G401 (cell line): ENCODE results near the gene SPINK1. TPM values are rescaled to one million over a fixed set of nuclear protein-coding genes. Genes with fewer than 3 reads are reported as not detected.
A peak's percentile ranks its signal among the peaks of the same experiment; 100 is the strongest.
"Not testable (repeated sequence)": the region's sequence is repeated elsewhere in the genome, so short reads cannot be mapped to it uniquely, and the experiment has no call there.

ENCODE experiments used
- DNase-seq: peaks from one replicate; pipeline ENCODE4 v3.0.0-alpha.2; 2015; ENCODE audit warnings: low spot score
- in situ Hi-C: cut with HindIII; loops from 2 replicates; pipeline ENCODE4 v1.10.0; 2016; ENCODE audit warnings: low sequenced_read_pairs, mixed read lengths
- total RNA-seq: library from RNA; depleted of rRNA; stranded (reverse); fragments of >200 nt; shearing (Covaris generic); gene quantifications from 2 replicates; pipeline ENCODE4 v1.2.3, GENCODE V29; 2014; rRNA removed

Gene SPINK1, protein sequence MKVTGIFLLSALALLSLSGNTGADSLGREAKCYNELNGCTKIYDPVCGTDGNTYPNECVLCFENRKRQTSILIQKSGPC
- total RNA-seq, result not detected in 2 replicates

DNA sequence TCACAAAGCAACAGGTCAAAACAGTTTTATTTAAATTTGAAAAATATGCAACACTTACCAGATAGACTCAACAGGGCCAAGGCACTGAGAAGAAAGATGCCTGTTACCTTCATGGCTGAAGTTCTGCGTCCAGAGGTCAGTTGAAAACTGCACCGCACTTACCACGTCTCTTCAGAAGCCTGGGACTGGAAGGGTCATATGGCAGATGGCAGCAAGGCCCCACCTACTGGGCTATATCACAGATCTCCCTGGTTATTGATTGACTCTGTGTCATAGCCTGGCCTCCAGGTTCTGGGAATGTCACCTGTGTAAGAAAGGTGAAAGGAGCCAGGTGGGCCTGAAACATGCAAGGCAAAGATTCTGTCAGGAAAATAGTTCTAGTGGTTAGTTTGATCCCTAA lies at the start of gene SPINK1:
TSS of gene SPINK1 (minus strand) at position 207 of the 400 bp plus-strand sequence. CDS start at position 113, 94 bp downstream.
- in situ Hi-C loops, result no loop called here
- DNase-seq, result no peak

DNA sequence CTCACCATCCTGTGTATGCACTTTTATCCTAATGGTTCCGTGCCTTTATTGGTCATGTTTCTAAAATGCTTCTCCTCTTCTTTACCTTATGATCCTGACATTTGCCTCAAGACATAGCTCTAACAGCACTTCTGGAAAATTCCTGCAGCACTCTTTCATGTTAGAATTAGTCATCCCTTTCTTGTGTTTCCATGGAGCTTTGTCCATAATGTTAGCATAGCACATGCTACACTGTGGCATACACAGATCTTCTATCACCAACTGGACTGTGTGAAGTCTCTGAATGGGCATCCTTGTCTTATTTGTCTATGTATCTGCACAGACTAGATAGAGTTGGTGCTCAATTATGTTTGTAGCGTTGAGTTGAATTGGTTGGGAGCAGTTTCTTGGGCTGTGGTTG lies 49.0 kb upstream of the SPINK1 start:
- DNase-seq, result no peak
- in situ Hi-C loops, result no loop called here

DNA sequence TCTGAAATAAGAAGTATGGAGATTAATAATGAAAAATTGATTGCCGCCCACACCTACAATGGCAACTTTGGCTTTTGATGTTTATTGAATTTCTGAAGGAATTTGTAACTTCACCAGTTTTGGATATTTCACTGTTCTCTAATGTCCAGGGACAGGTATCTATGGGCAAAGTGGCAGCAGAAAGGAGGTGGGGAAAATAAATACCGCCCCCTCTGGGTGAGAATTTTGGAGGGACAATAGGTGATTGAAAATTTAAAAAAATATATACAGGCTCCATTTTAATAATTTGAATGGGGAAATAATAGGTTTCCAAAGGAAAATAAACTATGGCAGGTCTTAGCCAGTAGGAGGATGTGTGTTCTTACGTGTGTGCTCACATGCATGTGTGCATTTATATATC lies 48.3 kb upstream of the SPINK1 start:
- no peak for DNase-seq
- in situ Hi-C loops, result no loop called here

DNA sequence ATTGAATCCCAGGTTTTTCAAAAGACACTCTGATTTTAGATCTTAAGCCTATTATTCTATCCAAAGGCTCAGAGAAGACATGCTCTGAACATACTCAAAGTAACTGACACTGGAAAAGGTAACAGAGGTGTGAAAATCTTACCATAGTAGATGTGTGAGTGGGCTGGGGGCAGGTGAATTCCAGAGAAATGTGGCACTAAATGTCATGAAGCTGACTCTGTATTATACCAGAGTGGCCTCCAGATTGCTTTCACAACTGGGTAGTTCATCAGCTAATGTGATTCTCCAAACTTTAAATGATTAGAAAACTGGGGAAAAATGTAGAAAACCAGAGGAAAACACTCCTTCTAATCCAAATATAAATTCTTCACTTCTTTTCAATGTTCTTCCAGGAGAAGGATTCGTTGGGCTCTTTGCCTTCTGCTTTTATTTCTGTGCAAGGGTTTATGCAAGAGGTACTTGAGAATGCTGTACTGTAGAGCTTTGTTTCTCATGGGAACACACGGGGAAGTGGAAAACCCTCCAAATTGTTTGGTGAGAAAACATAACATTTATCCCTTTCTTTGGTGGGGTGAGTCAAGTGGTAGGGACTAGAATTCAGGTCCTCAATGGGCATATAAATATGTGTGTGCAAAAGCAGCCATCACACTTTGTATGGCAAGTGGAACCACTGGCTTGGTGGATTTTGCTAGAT lies 46.7 kb upstream of the SPINK1 start, which contains the start of gene SCGB3A2:
TSS of gene SCGB3A2 (plus strand) at position 646 of the 694 bp plus-strand sequence. CDS start 93 bp downstream, outside the sequence.
- DNase-seq, result no peak
- in situ Hi-C loops, result no loop called here

DNA sequence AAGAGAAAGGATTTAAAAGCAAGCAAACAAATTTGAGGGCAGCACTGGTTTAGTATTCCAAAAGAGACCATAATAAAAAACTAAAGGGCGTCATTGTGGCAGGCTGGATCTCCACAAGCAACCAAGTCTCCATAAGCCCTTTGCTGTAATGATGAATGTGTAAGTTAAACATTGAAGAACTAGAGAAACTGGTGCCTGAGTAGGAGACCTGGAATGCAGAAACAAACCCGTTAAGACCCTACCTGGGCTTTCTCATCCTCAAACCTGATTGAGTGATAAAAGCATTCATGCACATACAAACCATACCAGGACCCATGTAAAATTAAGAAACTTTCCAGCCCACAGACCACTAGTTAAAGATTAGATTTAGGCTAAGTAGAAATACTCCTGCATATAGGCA lies 45.2 kb upstream of the SPINK1 start:
- DNase-seq, result no peak
- in situ Hi-C loops, result no loop called here

DNA sequence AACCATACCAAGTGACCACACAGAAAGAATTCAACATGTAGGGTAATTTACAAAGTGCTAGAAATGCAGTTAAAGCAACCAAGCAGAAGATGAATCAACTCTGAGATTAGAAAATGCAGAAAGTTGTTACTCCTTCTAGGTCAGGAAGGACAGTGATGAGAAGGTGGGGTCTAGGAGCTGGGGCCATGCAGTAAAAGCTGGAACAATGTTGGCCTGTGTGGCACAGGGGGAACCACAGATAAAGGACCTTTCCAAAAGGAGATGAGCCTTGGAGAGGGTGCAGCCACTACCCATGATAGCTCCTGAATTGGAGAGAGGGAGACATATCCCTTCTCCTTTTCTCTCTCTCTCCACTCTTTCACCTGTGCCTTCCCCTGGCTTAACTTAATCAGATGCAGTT lies 44.7 kb upstream of the SPINK1 start:
- no peak for DNase-seq
- in situ Hi-C loops, result no loop called here

DNA sequence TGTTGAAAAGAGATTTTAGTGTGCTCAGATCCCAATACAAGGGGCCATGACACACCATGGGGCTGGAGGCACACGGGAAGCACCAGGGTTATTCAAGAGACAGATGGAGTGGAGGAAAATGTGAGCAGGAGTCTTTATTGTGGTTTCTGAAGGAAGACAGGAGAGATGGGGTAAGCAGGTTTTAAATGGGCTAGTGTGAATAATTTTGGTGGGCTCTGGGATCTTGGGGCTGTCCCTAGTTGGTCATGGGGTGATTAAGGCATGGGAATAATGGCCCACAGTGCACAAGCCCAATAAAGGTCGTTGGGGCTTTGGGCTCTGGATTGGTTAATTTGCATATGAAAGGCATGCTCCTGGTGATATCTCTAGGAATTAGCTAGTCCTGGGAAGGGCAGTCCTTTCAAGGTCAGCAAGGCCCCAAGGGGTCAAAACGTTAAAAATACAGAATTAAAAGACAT lies 43.5 kb upstream of the SPINK1 start:
- in situ Hi-C loops, result no loop called here
- no peak for DNase-seq

DNA sequence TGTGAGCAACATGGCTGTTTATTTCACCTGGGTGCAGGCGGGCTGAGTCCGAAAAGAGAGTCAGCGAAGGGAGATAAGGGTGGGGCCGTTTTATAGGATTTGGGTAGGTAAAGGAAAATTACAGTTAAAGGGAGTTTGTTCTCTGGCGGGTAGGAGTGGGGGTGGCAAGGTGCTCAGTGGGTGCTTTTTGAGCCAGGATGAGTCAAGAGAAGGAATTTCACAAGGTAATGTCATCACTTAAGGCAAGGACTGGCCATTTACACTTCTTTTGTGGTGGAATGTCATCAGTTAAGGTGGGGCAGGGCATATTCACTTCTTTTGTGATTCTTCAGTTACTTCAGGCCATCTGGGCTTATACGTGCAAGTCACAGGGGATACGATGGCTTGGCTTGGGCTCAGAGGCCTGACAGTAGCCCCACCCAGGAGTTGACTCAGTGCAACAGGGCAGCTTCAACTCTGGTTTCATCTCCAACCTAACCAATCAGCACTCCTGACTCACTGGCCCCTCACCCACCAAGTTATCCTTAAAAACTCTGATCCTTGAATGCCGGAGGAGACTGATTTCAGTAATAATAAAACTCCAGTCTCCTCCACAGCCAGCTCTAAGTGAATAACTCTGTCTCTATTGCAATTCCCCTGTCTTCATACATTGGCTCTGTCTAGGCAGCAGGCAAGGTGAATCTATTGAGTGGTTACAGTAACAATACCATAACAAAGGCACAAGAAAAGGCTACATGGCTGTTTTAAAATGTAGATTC lies 42.8 kb upstream of the SPINK1 start:
- DNase-seq, in situ Hi-C loops: not testable (repeated sequence)

DNA sequence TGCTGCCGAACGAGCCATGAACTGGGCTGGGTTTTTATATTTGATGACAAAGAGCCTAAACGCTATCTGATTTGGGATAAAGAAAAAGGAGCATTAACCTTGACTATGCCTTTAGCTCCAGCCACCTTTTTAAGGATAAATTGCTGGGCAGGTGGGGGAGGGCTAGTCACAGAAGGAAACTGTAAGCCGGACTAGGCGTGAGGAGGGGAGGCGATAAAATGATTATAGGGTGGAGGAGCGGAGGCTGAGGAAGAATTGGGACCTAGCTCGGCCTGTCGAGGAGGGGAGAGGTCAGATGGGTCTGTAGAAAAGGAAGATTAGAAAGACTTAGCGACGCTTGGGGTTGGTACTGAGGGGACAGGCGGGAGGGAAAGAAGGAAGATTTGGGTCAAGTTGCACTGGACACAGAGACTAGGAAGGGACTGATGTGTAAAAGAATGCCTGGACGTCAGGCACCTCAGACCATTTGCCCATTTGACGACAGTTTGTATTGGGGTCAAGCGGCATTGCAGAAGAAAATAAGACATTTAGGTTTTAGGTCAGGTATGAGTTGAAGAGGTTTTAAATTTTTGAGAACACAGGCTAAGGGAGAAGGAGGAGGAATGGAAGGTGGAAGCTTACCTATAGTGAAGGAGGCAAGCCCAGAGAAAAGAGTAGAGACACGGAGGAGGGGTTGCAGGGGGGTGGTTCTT lies 41.4 kb upstream of the SPINK1 start:
- in situ Hi-C loops, DNase-seq: not testable (repeated sequence)

DNA sequence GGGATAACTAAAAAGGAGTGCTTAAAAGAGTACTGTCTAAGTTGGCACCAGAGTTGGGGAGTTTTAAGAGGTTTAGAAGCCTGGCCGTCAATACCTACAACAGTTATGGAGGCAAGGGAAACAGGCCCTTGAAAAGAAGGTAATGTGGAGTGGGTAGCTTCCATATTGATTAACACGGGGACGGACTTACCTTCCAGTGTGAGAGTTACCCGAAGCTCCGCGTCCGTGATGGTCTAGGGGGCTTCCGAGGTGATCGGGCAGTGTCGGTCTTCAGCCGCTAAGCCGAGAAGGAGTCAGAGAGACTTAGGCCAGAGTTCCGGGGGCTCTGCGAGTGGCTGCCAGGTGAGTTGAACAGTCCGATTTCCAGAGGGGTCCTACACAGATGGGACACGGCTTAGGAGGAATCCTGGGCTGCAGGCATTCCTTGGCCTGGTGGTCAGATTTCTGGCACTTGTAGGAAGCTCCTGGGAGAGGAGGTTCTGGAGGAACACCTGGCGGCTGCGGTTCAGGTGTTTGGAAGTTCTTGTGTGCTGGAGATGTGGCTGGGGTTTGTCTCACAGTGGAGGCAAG lies 40.6 kb upstream of the SPINK1 start:
- DNase-seq, in situ Hi-C loops: not testable (repeated sequence)

DNA sequence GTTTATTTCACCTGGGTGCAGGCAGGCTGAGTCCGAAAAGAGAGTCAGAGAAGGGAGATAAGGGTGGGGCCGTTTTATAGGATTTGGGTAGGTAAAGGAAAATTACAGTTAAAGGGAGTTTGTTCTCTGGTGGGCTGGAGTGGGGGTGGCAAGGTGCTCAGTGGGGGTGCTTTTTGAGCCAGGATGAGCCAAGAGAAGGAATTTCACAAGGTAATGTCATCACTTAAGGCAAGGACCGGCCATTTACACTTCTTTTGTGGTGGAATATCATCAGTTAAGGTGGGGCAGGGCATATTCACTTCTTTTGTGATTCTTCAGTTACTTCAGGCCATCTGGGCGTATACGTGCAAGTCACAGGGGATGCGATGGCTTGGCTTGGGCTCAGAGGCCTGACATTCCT lies 38.4 kb upstream of the SPINK1 start:
- in situ Hi-C loops, DNase-seq: not testable (repeated sequence)

DNA sequence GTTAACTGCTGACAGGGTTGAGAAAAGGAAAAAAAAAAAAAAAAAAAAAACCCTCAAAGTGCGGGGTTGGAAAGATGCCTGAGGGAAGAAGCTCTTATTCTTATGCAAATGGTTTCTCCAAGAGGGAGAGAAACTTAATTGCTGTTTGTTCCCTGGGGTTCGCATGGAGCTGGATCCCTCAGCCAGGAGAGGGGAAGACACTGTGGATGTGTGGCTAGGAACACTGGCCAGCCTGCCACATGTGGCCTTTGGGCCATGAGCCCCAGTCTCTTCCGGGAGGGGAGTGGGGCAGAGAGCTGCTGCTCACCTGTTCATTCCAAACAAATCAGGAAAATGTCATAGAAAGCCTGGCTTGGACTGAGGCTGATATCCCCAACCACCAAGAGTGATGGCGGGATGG lies 37.6 kb upstream of the SPINK1 start:
- in situ Hi-C loops, result no loop called here
- no peak for DNase-seq

DNA sequence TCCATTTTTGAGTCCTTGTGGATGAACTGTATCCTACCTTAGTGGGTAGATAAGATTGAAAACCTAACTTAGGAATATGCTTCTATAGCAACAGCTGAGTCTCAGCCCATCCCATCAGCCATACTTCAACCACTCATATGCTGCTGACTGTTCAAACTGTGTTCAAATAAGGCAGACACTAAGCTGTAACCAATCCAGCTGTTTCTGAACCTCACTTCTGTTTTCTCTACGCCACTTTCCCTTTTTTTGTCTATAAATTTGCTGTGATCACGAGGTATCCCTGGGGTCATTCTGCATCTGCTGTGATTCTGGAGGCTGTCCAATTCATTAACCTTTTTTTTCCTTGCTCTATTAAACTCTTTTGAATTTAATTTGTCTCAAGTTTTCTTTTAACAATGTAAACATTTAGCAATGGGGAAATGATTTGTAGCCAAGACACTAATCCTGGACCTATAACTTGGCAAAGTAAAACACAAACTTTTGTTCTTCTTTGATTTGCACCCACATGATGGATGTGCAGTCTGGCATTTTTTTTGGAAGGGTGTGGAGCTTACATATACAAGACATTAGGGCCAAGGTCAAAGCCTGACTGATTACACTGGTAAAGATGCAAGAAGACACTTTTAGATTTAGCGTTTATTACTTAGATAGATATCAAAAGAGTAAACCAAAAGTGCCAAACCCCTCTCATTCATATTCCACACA lies 32.1 kb upstream of the SPINK1 start:
- no peak for DNase-seq
- in situ Hi-C loops, result no loop called here

DNA sequence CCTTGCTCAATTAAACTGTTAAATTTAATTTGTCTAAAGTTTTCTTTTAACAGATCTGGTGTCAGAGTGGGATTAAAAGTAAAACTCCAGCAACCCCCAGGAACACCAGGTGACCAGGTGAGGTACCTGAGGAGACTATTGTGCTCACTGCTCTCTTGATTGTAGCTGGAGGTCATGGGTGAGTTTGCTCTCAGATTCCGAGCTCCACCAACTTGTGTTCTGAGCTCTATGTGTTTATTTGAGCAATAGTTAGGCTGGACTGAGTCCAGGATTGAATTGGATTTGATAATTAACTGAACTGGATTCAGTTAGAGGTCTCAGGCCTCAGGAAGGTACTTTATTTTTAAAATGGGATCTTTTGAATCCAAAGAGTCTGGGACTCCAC lies 29.2 kb upstream of the SPINK1 start:
- DNase-seq, result no peak
- in situ Hi-C loops, result no loop called here

DNA sequence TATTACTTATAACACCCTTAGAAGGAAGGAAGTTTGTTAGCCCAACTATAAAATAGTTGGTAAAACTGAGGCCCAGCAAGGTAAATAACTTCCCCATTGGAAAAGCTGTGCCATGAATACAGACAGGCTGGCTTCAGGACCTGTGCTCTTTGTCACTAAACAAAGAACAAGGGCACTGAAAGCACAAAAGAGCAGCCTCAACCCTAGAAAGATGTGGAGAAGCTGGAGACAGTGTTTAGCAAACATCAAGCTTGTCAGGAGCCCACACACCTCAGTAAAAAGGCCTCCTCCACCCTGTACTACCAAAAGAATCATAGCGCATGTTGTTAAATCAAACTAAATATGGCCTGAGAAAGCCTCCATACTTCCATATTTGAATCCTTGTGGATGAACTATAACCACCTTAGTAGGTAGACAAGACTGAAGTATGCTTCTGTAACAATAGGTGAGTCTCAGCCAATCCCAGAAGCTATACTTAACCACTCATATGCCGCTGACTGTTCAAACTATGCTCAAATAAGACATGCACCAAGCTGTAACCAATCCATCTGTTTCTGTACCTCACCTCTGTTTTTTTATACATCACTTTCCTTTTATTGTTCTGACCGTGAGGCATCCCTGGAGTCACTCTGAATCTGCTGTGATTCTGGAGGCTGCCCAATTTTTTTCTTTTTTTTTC lies 28.6 kb upstream of the SPINK1 start:
- no peak for DNase-seq
- in situ Hi-C loops, result no loop called here

DNA sequence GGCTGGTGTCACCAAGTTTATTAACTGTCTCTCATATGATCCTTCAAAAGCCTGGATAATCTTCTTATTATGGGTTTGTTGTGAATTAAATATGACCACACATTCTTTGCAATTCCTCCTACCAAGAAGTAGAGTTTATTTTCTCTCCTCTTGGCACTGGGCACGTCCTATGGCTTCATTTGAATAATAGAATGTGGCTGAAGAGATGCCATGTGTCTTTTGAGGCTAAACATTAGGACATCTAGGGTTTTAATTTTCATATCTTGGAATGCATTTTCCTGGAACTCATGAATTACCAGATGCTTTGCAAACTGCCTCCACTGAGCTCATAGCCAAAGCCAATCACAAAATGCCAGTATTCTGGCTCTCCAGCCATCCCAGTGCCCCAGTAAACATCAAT lies 27.1 kb upstream of the SPINK1 start:
- in situ Hi-C loops, result no loop called here
- peak; percentile 28 for DNase-seq

DNA sequence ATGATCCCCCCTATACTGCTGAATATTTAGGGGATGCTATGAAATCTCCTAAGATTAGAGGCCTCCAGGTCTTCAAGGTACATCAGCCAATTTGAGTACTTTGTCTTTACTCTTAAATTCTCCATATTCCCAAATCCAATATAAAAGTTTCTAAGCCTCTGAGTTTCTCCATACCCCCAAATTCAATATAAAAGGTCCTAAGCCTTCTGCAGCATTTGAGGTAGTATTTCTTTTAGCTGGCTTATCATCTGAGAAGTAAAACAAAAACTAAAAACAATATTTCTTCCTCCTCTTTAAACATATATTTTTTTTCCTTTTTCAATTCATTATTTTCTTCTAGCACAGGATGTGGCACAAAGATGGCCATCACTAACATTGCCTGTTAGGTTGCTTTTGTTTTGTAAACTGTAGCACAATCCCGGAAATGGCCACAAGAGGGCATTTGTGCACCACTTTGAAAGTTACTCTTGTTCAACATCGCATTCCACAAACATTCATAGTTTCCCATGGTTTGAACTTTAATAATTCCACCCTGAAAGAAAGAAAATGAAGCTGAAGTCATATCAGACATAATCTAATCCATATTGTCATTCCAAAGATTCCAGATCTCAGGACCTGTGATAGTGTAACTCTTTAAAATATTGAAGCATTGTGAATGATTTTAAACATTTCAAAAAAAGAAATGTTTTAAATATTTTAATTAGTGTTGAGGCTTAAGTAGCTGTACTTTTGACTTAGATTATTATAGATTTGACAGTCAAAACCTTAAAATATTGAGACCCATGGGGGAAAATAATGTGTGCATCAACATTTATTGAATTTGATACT lies 26.0 kb upstream of the SPINK1 start:
- DNase-seq, result peak; percentile 74
- in situ Hi-C loops, result no loop called here

DNA sequence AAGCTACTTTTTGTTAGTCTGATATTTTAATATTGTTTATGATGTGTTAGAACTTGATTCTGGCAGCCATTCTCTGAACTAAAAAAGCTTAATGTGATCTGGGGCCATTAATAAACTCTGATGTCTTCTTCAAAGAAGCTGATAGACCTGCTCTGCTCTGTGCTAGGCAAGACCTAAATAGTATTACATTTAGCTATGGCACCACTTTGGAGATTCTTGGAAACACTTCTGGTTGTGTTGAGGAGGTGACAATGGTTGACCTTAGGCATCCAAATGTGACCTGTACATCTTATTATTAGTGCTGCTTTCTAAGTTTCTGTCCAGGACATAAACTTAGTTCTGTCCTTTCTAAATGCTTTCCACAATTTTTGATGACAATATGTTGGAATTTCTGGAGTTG lies 25.3 kb upstream of the SPINK1 start:
- DNase-seq, result no peak
- in situ Hi-C loops, result no loop called here
